ENCODE measurements around the gene PIP4P1. TPM values are rescaled to one million over a fixed set of nuclear protein-coding genes. Genes with fewer than 3 reads are reported as not detected.

The PIP4P1 gene
- total RNA-seq, 1 experiment from 2014 or later: 32.4 TPM

GRCh38 chr14:20476776-20477175, 15.5 kb upstream of the PIP4P1 start:
- Histone ChIP-seq H3K9me3 (ENCODE audit: low read depth, low read length, poor library complexity, severe bottlenecking) (no peaks in the 10 kb centered on the region), H3K27me3 (replicated peaks; ENCODE audit: insufficient read depth, low read depth, low read length, poor library complexity) (no peaks in the 10 kb centered on the region), H3K27ac (ENCODE audit: low read depth, low read length, poor library complexity, severe bottlenecking) (no peak overlapping the region), H3K4me1 (ENCODE audit: insufficient read depth, low read length, poor library complexity, severe bottlenecking) (peaks cover 3% of the 10 kb centered on the region), H3K4me3 (ENCODE audit: low read depth, low read length, poor library complexity, severe bottlenecking) (no peak overlapping the region), H3K36me3 (ENCODE audit: insufficient read depth, low read length, poor library complexity, severe bottlenecking) (peaks cover 69% of the 10 kb centered on the region)
- TF ChIP-seq EZH2 (IDR thresholded peaks at IDR 0.05; ENCODE audit: borderline replicate concordance, low read depth, low read length, poor library complexity, severe bottlenecking): no peak
- no peak for DNase-seq (ENCODE audit: low spot score)
- intact Hi-C loops (cut with micrococcal nuclease; ENCODE audit: unreplicated experiment): no loop called here
- no TSS peak for BruUV-seq (replicated peaks)
- ChIA-PET CTCF (no interaction called here), POLR2A (ENCODE audit: low non-redundant PET) (no interaction called here)

GRCh38 chr14:20472536-20473169, 11.4 kb upstream of the PIP4P1 start:
- no peak for TF ChIP-seq CTCF (conservative IDR thresholded peaks at IDR 0.05; ENCODE audit: low read depth, low read length)
- no peak for TF ChIP-seq EZH2 (IDR thresholded peaks at IDR 0.05; ENCODE audit: borderline replicate concordance, low read depth, low read length, poor library complexity, severe bottlenecking)
- H3K27ac ChIP-seq (ENCODE audit: low read depth, low read length, poor library complexity, severe bottlenecking): no peak overlapping the region
- H3K9me3 ChIP-seq (ENCODE audit: low read depth, low read length, poor library complexity, severe bottlenecking): no peaks in the 10 kb centered on the region
- no peaks in the 10 kb centered on the region for H3K27me3 ChIP-seq (replicated peaks; ENCODE audit: insufficient read depth, low read depth, low read length, poor library complexity)
- no TSS peak for BruUV-seq (replicated peaks)
- ChIA-PET POLR2A (ENCODE audit: low non-redundant PET) (interaction anchor here (0.7 kb wide), 1 partner anchor 37 kb away, joined by 3 read pairs; no protein-coding TSS in a partner anchor), CTCF (no interaction called here)
- intact Hi-C loops (cut with micrococcal nuclease; ENCODE audit: unreplicated experiment): no loop called here
- no peak overlapping the region for H3K4me3 ChIP-seq (ENCODE audit: low read depth, low read length, poor library complexity, severe bottlenecking)
- H3K4me1 ChIP-seq (ENCODE audit: insufficient read depth, low read length, poor library complexity, severe bottlenecking): peaks cover 9% of the 10 kb centered on the region
- peaks cover 61% of the 10 kb centered on the region for H3K36me3 ChIP-seq (ENCODE audit: insufficient read depth, low read length, poor library complexity, severe bottlenecking)
- DNase-seq (ENCODE audit: low spot score): no peak

- Histone ChIP-seq H3K27me3 (replicated peaks; ENCODE audit: insufficient read depth, low read depth, low read length, poor library complexity) (no peaks in the 10 kb centered on the region), H3K9me3 (ENCODE audit: low read depth, low read length, poor library complexity, severe bottlenecking) (no peaks in the 10 kb centered on the region), H3K36me3 (ENCODE audit: insufficient read depth, low read length, poor library complexity, severe bottlenecking) (peaks cover 40% of the 10 kb centered on the region), H3K27ac (ENCODE audit: low read depth, low read length, poor library complexity, severe bottlenecking) (peak overlapping the region; percentile 85), H3K4me1 (ENCODE audit: insufficient read depth, low read length, poor library complexity, severe bottlenecking) (peaks cover 9% of the 10 kb centered on the region), H3K4me3 (ENCODE audit: low read depth, low read length, poor library complexity, severe bottlenecking) (peak overlapping the region; percentile 87)
- BruUV-seq (replicated peaks): no TSS peak
- no peak for TF ChIP-seq EZH2 (IDR thresholded peaks at IDR 0.05; ENCODE audit: borderline replicate concordance, low read depth, low read length, poor library complexity, severe bottlenecking)
- TF ChIP-seq CTCF (conservative IDR thresholded peaks at IDR 0.05; ENCODE audit: low read depth, low read length): no peak
- CTCF ChIA-PET: no interaction called here
- DNase-seq (ENCODE audit: low spot score): no peak
- POLR2A ChIA-PET (ENCODE audit: low non-redundant PET): no interaction called here
- intact Hi-C loops (cut with micrococcal nuclease; ENCODE audit: unreplicated experiment): no loop called here
These were observed 9.3 kb upstream of the PIP4P1 start for GRCh38 chr14:20470603-20470901.

All from A673 (cell line).